Activated CD4-positive, alpha-beta T cell treated with anti-CD3 and anti-CD28 coated beads, Interleukin-2, amount 50 U/mL, for 16 hours (primary cell): ENCODE results near the gene JCHAIN.

ENCODE experiments used
- DNase-seq: peaks from one replicate; pipeline ENCODE4 v3.0.0-alpha.2; 2020

JCHAIN gene

GRCh38 chr4:70634482-70634881, 31.8 kb downstream of the JCHAIN start:
- DNase-seq: no peak

DNA sequence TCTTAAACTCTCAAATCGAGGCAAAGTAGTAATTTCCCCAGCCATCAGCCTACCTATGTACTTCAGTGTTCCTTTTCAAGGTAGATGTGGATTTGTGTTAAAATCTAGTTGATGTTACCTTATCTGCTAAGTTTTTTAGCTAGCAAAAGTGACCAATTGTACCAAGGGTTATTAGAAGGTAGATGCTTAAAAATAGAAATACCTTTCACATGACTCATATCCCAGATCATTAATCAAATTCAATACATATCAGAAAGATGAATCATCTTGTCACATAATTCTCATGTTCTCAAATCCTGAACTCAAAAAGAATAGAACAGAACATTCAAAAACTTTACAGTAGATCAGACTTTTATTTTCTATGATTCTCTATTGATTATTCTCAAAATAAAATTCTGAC, 34.3 kb downstream of the JCHAIN start:
- DNase-seq: no peak

GRCh38 chr4:70630162-70630561, 36.1 kb downstream of the JCHAIN start:
- DNase-seq: no peak

- peak; percentile 20 for DNase-seq
Observed at GRCh38 chr4:70629469-70630090, 36.7 kb downstream of the JCHAIN start.

DNA sequence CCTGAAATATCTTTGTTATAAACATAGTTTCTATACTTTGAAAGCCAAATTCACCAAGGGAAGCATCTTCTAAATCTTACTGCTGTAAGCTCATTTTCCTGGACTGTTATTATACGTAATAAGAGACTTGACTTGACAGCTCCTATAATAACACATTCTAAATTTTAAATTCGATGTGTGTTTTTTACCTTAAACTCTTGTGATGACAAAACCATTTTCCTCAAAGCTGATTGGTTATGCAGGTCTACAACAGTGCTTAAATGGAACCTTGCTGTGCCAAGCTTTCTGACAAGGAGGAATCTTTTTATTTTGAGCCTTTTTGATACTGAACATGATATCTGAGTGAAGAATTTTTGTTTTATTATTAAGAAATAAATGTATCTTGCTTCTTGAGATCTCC, 37.9 kb downstream of the JCHAIN start, which contains the start of gene ENAM:
TSS of gene ENAM (plus strand) at position 301 of the 400 bp plus-strand sequence. CDS start 757 bp downstream, outside the sequence.
- DNase-seq: no peak

- DNase-seq: no peak
Observed at GRCh38 chr4:70627620-70628019, 38.7 kb downstream of the JCHAIN start.

- no peak for DNase-seq
Observed at GRCh38 chr4:70624226-70624793, 42.0 kb downstream of the JCHAIN start.

- DNase-seq: no peak
Observed at GRCh38 chr4:70623323-70623722, 43.0 kb downstream of the JCHAIN start.

DNA sequence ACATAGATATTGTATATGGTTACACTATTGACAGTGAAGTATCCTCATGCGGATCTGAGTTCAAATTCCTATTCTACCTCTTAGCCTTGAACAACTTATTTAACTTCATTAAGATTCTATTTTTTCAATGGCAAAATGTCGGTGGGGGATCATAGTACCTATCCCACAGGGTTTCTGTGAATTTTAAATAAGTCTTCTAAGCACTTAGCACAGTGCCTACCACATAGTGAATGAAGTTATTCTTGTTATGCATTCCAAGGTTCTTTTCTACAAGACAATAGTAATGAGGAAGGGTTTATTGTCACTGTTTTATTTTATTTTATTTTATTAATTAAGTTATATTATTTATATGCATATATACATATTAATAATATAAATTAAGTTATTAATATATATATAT, 46.5 kb downstream of the JCHAIN start:
- no peak for DNase-seq

GRCh38 chr4:70619288-70619687, 47.0 kb downstream of the JCHAIN start:
- no peak for DNase-seq

GRCh38 chr4:70614184-70614555, 52.1 kb downstream of the JCHAIN start:
- no peak for DNase-seq

- no peak for DNase-seq
Observed at GRCh38 chr4:70613306-70614183, 52.8 kb downstream of the JCHAIN start.

GRCh38 chr4:70608324-70608723, 58.0 kb downstream of the JCHAIN start:
- DNase-seq: no peak

DNA sequence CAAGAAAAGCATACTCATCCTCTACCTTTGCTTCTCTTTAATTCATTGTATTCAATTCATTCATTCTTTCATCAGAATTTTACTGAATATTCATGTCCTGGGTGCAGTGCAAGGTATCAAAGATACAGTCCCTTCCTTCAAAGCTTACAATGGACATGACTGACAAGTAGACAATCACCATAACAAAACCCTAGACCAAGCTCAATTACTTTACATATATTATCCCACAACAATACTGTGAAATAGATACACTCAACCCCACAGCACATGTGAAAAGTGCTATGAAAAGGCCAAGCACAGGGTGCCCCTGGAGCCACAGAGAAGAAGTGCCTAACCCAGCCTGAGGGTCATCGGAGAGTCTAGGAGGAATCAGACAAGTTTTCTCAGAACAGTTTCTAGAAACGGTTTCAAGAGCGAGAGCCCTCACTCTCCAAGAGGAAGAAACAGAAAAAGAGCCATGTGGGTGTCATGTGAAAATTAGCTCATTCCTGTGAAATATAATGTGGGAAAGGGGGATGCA, 58.9 kb downstream of the JCHAIN start:
- DNase-seq: no peak

DNA sequence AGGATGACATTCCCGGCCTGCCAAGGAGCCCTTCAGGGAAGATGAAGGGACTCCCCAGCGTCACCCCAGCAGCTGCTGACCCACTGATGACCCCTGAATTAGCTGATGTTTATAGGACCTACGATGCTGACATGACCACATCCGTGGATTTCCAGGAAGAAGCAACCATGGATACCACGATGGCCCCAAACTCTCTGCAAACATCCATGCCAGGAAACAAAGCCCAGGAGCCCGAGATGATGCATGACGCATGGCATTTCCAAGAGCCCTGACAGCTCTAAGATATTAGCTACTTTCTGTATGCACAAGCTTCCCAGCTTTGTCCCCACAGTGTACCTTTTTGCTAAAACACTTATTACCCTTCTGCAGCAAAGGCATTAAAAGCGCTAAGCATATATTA, 59.8 kb downstream of the JCHAIN start:
- no peak for DNase-seq
